GM12874 (cell line): ENCODE results near the gene SNX20.

Experiments used
- TF ChIP-seq, protein P1 (sequence below): IDR thresholded peaks from 2 replicates; pipeline ENCODE4 v1.5.1; 2011; ENCODE audit warnings: low read depth, mild to moderate bottlenecking, control low read depth, low read length, moderate library complexity; ENCODE audit not compliant: insufficient read depth

The SNX20 gene

DNA sequence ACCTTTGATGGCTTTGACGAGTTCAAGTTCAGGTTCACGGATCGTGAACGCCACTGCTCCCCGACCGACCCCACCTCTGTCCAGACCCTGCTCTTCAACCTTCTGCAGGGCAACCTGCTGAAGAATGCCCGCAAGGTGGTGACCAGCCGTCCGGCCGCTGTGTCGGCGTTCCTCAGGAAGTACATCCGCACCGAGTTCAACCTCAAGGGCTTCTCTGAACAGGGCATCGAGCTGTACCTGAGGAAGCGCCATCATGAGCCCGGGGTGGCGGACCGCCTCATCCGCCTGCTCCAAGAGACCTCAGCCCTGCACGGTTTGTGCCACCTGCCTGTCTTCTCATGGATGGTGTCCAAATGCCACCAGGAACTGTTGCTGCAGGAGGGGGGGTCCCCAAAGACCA lies 29.9 kb upstream of the SNX20 start:
- TF ChIP-seq, protein P1, sequence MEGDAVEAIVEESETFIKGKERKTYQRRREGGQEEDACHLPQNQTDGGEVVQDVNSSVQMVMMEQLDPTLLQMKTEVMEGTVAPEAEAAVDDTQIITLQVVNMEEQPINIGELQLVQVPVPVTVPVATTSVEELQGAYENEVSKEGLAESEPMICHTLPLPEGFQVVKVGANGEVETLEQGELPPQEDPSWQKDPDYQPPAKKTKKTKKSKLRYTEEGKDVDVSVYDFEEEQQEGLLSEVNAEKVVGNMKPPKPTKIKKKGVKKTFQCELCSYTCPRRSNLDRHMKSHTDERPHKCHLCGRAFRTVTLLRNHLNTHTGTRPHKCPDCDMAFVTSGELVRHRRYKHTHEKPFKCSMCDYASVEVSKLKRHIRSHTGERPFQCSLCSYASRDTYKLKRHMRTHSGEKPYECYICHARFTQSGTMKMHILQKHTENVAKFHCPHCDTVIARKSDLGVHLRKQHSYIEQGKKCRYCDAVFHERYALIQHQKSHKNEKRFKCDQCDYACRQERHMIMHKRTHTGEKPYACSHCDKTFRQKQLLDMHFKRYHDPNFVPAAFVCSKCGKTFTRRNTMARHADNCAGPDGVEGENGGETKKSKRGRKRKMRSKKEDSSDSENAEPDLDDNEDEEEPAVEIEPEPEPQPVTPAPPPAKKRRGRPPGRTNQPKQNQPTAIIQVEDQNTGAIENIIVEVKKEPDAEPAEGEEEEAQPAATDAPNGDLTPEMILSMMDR, result no peak

DNA sequence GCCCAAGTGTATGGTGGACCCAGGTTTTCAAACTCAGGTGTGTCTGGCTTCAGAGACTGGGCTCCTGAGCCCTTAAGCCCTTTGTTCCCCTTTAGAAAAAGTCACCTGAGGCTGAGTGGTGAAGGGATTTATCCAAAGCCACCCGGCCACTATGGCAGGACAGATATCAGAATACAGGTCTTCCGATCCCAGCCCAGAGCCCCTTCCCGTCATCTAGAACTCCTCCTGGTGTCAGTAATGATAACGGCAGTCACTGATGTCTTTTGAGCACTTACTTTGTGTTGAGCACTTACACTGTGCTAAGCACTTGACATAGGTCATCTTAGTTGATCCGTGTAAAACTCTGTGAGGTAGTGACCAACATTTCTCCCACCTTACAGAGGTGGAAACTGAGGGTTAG lies 28.9 kb upstream of the SNX20 start:
- TF ChIP-seq, protein P1, result no peak

GRCh38 chr16:50709061-50709684 lies 28.1 kb upstream of the SNX20 start:
- TF ChIP-seq, protein P1, result no peak

DNA sequence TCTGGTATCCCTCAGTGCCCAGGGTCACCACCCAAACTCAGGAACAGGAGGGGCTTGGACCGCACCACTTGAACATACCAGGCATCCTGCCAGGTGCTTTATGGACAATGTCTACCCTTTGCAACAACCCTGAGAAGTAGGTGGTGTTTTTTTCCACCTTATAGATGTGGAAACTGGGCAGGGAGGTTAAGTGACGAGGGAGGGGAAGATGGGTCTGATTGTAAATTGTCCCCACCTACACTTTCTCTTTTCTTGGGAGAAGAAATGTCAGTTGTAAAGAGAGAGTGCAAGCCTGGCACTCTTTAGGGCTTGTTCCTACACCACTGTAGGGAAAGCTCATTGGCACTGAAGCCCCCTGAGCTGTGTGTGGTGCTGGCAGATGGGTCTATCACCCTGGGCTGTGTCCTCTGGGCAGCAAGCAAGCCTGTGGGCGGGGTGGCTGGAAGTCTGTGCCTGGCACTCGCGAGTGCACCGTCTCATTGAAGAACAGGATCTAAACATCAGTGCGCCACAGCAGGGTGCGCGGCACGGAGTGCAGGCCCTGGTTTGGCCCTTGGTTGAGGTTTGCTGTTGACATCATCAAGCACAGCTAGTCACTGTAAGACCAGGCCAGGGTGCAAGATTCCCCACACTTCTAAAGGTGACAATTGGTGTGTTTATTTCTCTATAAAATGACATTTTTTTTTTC lies 27.4 kb upstream of the SNX20 start:
- TF ChIP-seq, protein P1, result no peak

DNA sequence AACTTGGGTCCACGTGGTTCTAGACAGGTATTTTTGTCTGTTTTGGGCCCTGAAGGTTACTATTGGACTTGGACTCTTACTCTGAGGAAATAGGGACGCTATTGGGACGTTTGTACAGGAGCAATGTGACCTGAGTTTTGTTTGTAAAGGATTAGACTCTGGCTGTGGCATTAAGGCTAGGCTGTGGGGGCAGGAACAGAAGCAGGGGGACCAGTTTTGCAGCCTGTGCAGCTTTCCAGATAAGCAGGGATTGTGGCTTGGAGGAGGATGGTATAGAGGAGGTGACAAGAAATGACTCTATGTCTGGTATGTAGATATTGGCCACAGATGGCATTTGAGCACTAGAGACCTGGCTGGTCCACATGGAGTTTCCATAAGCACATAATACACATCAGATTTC lies 25.1 kb upstream of the SNX20 start:
- TF ChIP-seq, protein P1, result no peak

DNA sequence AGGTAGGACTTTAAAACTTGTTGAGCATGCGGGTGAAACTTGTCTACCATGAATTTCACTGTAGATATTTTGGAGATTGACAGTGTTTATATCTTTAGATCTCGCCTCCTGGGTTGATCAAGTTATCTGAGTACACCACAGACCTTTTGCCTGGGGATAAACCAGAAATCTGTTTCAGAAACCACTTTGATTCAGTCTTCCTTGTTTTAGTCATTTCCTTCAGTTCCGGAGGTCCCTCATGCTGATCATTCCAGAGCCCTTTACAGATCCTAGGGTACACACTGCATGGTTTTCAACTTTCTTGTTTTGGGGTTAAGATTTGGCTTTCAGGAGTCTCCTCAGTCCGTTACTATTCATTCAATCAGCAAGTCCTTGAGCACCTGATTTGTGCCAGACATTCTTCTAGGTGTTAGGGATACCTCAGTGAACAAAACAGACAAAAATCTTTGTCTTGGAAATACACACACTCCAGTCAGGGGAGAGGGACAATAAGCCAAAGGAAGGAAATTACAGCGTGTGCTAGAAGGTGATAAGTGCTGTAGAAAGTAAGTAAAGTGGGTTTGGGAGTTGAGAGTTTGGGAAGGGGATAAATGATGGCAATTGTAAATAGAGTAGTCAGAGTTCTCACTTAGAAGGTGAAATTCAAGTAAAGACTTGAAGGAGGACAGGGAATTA lies 24.5 kb upstream of the SNX20 start:
- TF ChIP-seq, protein P1, result no peak

DNA sequence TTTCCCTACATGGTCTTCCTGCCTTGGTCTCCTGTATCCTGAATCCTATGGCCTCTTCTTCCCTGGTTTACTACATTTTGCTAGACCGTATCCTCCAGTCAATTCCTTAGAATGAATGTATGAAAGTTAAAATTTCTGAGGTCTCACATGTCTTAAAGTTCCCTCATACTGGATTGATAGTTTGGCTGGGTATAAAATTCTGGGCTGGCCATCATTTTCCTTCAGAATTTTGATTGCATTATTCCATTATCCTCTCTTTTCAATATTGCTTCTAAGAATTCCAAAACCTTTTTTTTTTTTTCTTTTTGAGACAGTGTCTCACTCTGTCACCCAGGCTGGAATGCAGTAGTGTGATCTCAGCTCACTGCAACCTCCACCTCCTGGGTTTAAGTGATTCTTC lies 23.1 kb upstream of the SNX20 start:
- TF ChIP-seq, protein P1, result no peak
